ENCODE results near the gene HRCT1.

Gene HRCT1

GRCh38 chr9:35939679-35940250 lies 33.8 kb downstream of the HRCT1 start:
- in situ Hi-C loops (cut with HindIII; ENCODE audit: low sequenced_read_pairs), result no loop called here

GRCh38 chr9:35940458-35941407 lies 34.7 kb downstream of the HRCT1 start:
- in situ Hi-C loops (cut with HindIII; ENCODE audit: low sequenced_read_pairs), result no loop called here

GRCh38 chr9:35942286-35942685 lies 36.3 kb downstream of the HRCT1 start:
- in situ Hi-C loops (cut with HindIII; ENCODE audit: low sequenced_read_pairs), result no loop called here

- in situ Hi-C loops (cut with HindIII; ENCODE audit: low sequenced_read_pairs), result no loop called here
Observed at GRCh38 chr9:35944173-35944572, 38.2 kb downstream of the HRCT1 start.

- in situ Hi-C loops (cut with HindIII; ENCODE audit: low sequenced_read_pairs), result no loop called here
Observed at GRCh38 chr9:35944841-35945240, 38.8 kb downstream of the HRCT1 start.

- in situ Hi-C loops (cut with HindIII; ENCODE audit: low sequenced_read_pairs), result no loop called here
Observed at GRCh38 chr9:35945341-35946018, 39.5 kb downstream of the HRCT1 start.

GRCh38 chr9:35948451-35948850 lies 42.4 kb downstream of the HRCT1 start:
- in situ Hi-C loops (cut with HindIII; ENCODE audit: low sequenced_read_pairs), result no loop called here

- in situ Hi-C loops (cut with HindIII; ENCODE audit: low sequenced_read_pairs), result no loop called here
Observed at GRCh38 chr9:35948901-35949318, 42.9 kb downstream of the HRCT1 start.

- in situ Hi-C loops (cut with HindIII; ENCODE audit: low sequenced_read_pairs), result no loop called here
Observed at GRCh38 chr9:35951736-35952135, 45.7 kb downstream of the HRCT1 start.

GRCh38 chr9:35952526-35953191 lies 46.7 kb downstream of the HRCT1 start:
- in situ Hi-C loops (cut with HindIII; ENCODE audit: low sequenced_read_pairs), result no loop called here

GRCh38 chr9:35954942-35955546 lies 49.0 kb downstream of the HRCT1 start:
- in situ Hi-C loops (cut with HindIII; ENCODE audit: low sequenced_read_pairs), result no loop called here

GRCh38 chr9:35956651-35957050 lies 50.6 kb downstream of the HRCT1 start:
- in situ Hi-C loops (cut with HindIII; ENCODE audit: low sequenced_read_pairs), result no loop called here

Measured in DLD1 (cell line).